ENCODE measurements around the gene MED13L. TPM values are rescaled to one million over a fixed set of nuclear protein-coding genes. Genes with fewer than 3 reads are reported as not detected.

The MED13L gene
- total RNA-seq, 1 donor from 2014 or later: 147 TPM

GRCh38 chr12:115926037-115926670 is 351.3 kb downstream of the MED13L start:
- H3K9me3 ChIP-seq: peaks cover 5% of the 10 kb centered on the region
- no peak overlapping the region for H3K27ac ChIP-seq
- no peaks in the 10 kb centered on the region for H3K4me1 ChIP-seq
- no peaks in the 10 kb centered on the region for H3K27me3 ChIP-seq
- TF ChIP-seq CTCF (IDR thresholded peaks at IDR 0.05): no peak
- DNase-seq: no peak
- no peak overlapping the region for H3K4me3 ChIP-seq
- intact Hi-C loops (cut with DNase I): no loop called here
- H3K36me3 ChIP-seq: no peaks in the 10 kb centered on the region
- ATAC-seq: no peak

GRCh38 chr12:115923851-115924250 is 353.6 kb downstream of the MED13L start:
- TF ChIP-seq CTCF (IDR thresholded peaks at IDR 0.05): no peak
- H3K27ac ChIP-seq: no peak overlapping the region
- ATAC-seq (no peak), DNase-seq (no peak)
- H3K36me3 ChIP-seq: no peaks in the 10 kb centered on the region
- H3K9me3 ChIP-seq: peaks cover 5% of the 10 kb centered on the region
- H3K4me3 ChIP-seq: no peak overlapping the region
- no peaks in the 10 kb centered on the region for H3K27me3 ChIP-seq
- no peaks in the 10 kb centered on the region for H3K4me1 ChIP-seq
- intact Hi-C loops (cut with DNase I): no loop called here

GRCh38 chr12:115922952-115923564 is 354.4 kb downstream of the MED13L start:
- DNase-seq: no peak
- H3K36me3 ChIP-seq: no peaks in the 10 kb centered on the region
- intact Hi-C loops (cut with DNase I): no loop called here

GRCh38 chr12:115920395-115921183 is 356.9 kb downstream of the MED13L start:
- DNase-seq (no peak), ATAC-seq (no peak)
- Histone ChIP-seq H3K4me1 (peaks cover 4% of the 10 kb centered on the region), H3K36me3 (no peaks in the 10 kb centered on the region), H3K4me3 (no peak overlapping the region), H3K27me3 (peaks cover 19% of the 10 kb centered on the region), H3K9me3 (peaks cover 5% of the 10 kb centered on the region), H3K27ac (no peak overlapping the region)
- intact Hi-C loops (cut with DNase I): no loop called here
- TF ChIP-seq CTCF (IDR thresholded peaks at IDR 0.05): no peak

More at GRCh38 chr12:115922952-115923564, 354.4 kb downstream of the MED13L start:
- peak; percentile 11 for TF ChIP-seq CTCF (IDR thresholded peaks at IDR 0.05)
- ATAC-seq: no peak
- H3K27ac ChIP-seq: no peak overlapping the region
- H3K4me1 ChIP-seq: no peaks in the 10 kb centered on the region
- peaks cover 5% of the 10 kb centered on the region for H3K9me3 ChIP-seq
- H3K4me3 ChIP-seq: no peak overlapping the region
- H3K27me3 ChIP-seq: peaks cover 1% of the 10 kb centered on the region

GRCh38 chr12:115918763-115919162 is 358.7 kb downstream of the MED13L start:
- intact Hi-C loops (cut with DNase I): loop anchor here (5.0 to 10.0 kb wide), 2 partner anchors 164 to 1256 kb away; no protein-coding TSS in a partner anchor
- Histone ChIP-seq H3K36me3 (no peaks in the 10 kb centered on the region), H3K27me3 (peaks cover 19% of the 10 kb centered on the region), H3K4me1 (peaks cover 4% of the 10 kb centered on the region), H3K4me3 (no peak overlapping the region), H3K27ac (no peak overlapping the region), H3K9me3 (peaks cover 5% of the 10 kb centered on the region)
- no peak for TF ChIP-seq CTCF (IDR thresholded peaks at IDR 0.05)
- ATAC-seq (no peak), DNase-seq (no peak)
